Erythroblast (primary cell): ENCODE data around the gene APBA1.

Experiments used
- GATA1 ChIP-seq: IDR thresholded peaks from 2 replicates; pipeline ENCODE4 v1.6.1; 2011; ENCODE audit warnings: low read depth, mild to moderate bottlenecking, control low read depth, low read length, moderate library complexity
- POLR2A ChIP-seq: IDR thresholded peaks from 2 replicates; pipeline ENCODE4 v1.6.1; 2011; ENCODE audit warnings: mild to moderate bottlenecking, low read length

- TF ChIP-seq POLR2A = no peak
- TF ChIP-seq GATA1 = no peak
Measured at GRCh38 chr9:69499959-69500358, 172.2 kb downstream of the APBA1 start.
